ENCODE data around the gene MAPT. TPM values are rescaled to one million over a fixed set of nuclear protein-coding genes. Genes with fewer than 3 reads are reported as not detected.
"Not testable (repeated sequence)": the region's sequence is repeated elsewhere in the genome, so short reads cannot be mapped to it uniquely, and the experiment has no call there.

MAPT gene
- total RNA-seq, 2 experiments from 2014 or later: 1.3 to 1.4 TPM

- no peak overlapping the region for H3K27ac Mint-ChIP-seq
- CTCF ChIA-PET: no interaction called here
Measured at GRCh38 chr17:45857977-45858708, 36.2 kb upstream of the MAPT start.

DNA sequence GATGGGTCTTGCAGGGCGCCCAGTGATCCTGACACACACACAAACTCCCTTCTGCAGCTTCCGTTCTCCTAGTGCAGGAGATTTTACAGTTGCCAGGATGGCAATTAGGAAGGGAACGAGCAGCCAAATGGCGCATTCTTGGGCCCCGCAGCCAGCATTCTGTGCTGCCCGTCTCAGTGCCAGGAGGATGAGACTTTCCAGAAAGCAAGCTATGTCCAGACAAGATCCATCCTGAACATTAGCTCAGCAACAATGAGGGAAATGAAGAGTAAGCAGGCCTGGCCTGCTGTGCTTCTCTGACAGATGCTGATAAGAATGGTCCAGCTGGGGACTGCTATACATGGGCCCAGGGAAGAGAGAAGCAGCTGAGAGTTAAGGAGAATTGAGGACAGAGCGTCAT is 33.2 kb upstream of the MAPT start:
- Mint-ChIP-seq H3K9me3 (no peaks in the 10 kb centered on the region), H3K4me3 (no peak overlapping the region), H3K36me3 (ENCODE audit: low read depth) (no peaks in the 10 kb centered on the region), H3K27me3 (peaks cover 26% of the 10 kb centered on the region), H3K4me1 (ENCODE audit: low read depth) (no peaks in the 10 kb centered on the region), H3K27ac (no peak overlapping the region)
- intact Hi-C loops (cut with micrococcal nuclease): no loop called here
- ChIA-PET POLR2A (no interaction called here), CTCF (interaction anchor here (1.1 to 3.4 kb wide), 3 partner anchors 9 to 221 kb away, joined by 3 to 16 read pairs (median 6); no protein-coding TSS in a partner anchor)
- DNase-seq (no peak), ATAC-seq (no peak)
- TF ChIP-seq, protein P1, sequence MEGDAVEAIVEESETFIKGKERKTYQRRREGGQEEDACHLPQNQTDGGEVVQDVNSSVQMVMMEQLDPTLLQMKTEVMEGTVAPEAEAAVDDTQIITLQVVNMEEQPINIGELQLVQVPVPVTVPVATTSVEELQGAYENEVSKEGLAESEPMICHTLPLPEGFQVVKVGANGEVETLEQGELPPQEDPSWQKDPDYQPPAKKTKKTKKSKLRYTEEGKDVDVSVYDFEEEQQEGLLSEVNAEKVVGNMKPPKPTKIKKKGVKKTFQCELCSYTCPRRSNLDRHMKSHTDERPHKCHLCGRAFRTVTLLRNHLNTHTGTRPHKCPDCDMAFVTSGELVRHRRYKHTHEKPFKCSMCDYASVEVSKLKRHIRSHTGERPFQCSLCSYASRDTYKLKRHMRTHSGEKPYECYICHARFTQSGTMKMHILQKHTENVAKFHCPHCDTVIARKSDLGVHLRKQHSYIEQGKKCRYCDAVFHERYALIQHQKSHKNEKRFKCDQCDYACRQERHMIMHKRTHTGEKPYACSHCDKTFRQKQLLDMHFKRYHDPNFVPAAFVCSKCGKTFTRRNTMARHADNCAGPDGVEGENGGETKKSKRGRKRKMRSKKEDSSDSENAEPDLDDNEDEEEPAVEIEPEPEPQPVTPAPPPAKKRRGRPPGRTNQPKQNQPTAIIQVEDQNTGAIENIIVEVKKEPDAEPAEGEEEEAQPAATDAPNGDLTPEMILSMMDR (IDR thresholded peaks at IDR 0.05): no peak

More at GRCh38 chr17:45857977-45858708, 36.2 kb upstream of the MAPT start:
- H3K36me3 Mint-ChIP-seq (ENCODE audit: low read depth): no peaks in the 10 kb centered on the region
- intact Hi-C loops (cut with micrococcal nuclease): no loop called here
- H3K27me3 Mint-ChIP-seq: peaks cover 24% of the 10 kb centered on the region
- no peak for ATAC-seq
- TF ChIP-seq, protein P1 (IDR thresholded peaks at IDR 0.05): no peak
- POLR2A ChIA-PET: no interaction called here
- peak; percentile 22 for DNase-seq
- no peaks in the 10 kb centered on the region for H3K4me1 Mint-ChIP-seq (ENCODE audit: low read depth)
- no peak overlapping the region for H3K4me3 Mint-ChIP-seq
- no peaks in the 10 kb centered on the region for H3K9me3 Mint-ChIP-seq

- intact Hi-C loops (cut with micrococcal nuclease); DNase-seq; H3K27ac Mint-ChIP-seq; H3K4me1 Mint-ChIP-seq (ENCODE audit: low read depth); POLR2A ChIA-PET; ATAC-seq; H3K36me3 Mint-ChIP-seq (ENCODE audit: low read depth); H3K4me3 Mint-ChIP-seq; H3K9me3 Mint-ChIP-seq: not testable (repeated sequence)
- peaks cover 26% of the 10 kb centered on the region for H3K27me3 Mint-ChIP-seq
- CTCF ChIA-PET: interaction anchor here (3.4 kb wide), 1 partner anchor 10 kb away, joined by 16 read pairs; no protein-coding TSS in a partner anchor
Measured at GRCh38 chr17:45862127-45862526, 32.2 kb upstream of the MAPT start.

GRCh38 chr17:45863857-45864654 is 30.3 kb upstream of the MAPT start:
- Mint-ChIP-seq H3K4me3 (no peak overlapping the region), H3K9me3 (no peaks in the 10 kb centered on the region), H3K27ac (no peak overlapping the region), H3K27me3 (peaks cover 18% of the 10 kb centered on the region), H3K4me1 (ENCODE audit: low read depth) (no peaks in the 10 kb centered on the region), H3K36me3 (ENCODE audit: low read depth) (no peaks in the 10 kb centered on the region)
- ChIA-PET CTCF (interaction anchor here (0.7 to 3.4 kb wide), 2 partner anchors 12 kb away, joined by 4 to 16 read pairs; no protein-coding TSS in a partner anchor), POLR2A (no interaction called here)
- DNase-seq: no peak
- intact Hi-C loops (cut with micrococcal nuclease): no loop called here
- TF ChIP-seq, protein P1 (IDR thresholded peaks at IDR 0.05): no peak
- ATAC-seq: no peak

DNA sequence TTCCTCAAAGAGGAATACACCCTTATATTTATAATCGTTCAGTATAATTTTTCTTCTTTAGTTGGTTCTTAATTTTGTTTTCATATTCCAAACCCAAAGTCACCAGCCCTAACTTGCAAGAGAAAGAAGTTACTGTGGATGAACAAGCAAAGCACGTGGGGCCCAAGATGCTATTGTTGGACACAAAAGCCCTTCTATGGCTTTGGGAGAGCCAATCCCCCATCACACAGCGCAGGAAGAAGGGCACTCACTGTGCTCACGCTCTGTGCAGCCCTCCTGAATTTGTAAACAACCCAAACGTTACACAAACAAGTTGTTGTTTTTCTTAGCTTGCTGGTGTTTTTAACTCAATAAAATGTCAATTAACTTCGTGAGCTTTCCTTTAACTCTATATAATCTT is 27.2 kb upstream of the MAPT start:
- intact Hi-C loops (cut with micrococcal nuclease): no loop called here
- Mint-ChIP-seq H3K9me3 (no peaks in the 10 kb centered on the region), H3K36me3 (ENCODE audit: low read depth) (no peaks in the 10 kb centered on the region), H3K27ac (no peak overlapping the region), H3K4me3 (no peak overlapping the region), H3K4me1 (ENCODE audit: low read depth) (peaks cover 5% of the 10 kb centered on the region), H3K27me3 (peaks cover 10% of the 10 kb centered on the region)
- DNase-seq: no peak
- ATAC-seq: no peak
- CTCF ChIA-PET: interaction anchor here (1.1 kb wide), 2 partner anchors 15 to 27 kb away, joined by 3 to 5 read pairs; partner anchors contain the start of gene MAPT
- POLR2A ChIA-PET: no interaction called here
- TF ChIP-seq, protein P1 (IDR thresholded peaks at IDR 0.05): no peak

Data from activated CD8-positive, alpha-beta T cell treated with anti-CD3 and anti-CD28 coated beads for 36 hours (primary cell).